Measurements from ENCODE around the gene GRIA4. TPM values are rescaled to one million over a fixed set of nuclear protein-coding genes. Genes with fewer than 3 reads are reported as not detected.

GRIA4 gene
- total and polyA plus RNA-seq, 7 donors = 0.23 to 6.6 (median 1.9) TPM

GRCh38 chr11:105854269-105854668, 244.4 kb downstream of the GRIA4 start:
- Histone ChIP-seq H3K27me3 (no peaks in the 10 kb centered on the region), H3K36me3 (no peaks in the 10 kb centered on the region), H3K9me3 (no peaks in the 10 kb centered on the region), H3K4me3 (no peak overlapping the region), H3K27ac (no peak overlapping the region), H3K4me1 (no peaks in the 10 kb centered on the region)
- WGBS, 2 donors = 85 to 91% methylated on average over 4 of the region's 4 CpGs
- TF ChIP-seq POLR2A (IDR thresholded peaks at IDR 0.05) (no peak), POLR2AphosphoS5 (IDR thresholded peaks at IDR 0.05) (no peak), EP300 (IDR thresholded peaks at IDR 0.05) (no peak)
- TF ChIP-seq, protein P1, sequence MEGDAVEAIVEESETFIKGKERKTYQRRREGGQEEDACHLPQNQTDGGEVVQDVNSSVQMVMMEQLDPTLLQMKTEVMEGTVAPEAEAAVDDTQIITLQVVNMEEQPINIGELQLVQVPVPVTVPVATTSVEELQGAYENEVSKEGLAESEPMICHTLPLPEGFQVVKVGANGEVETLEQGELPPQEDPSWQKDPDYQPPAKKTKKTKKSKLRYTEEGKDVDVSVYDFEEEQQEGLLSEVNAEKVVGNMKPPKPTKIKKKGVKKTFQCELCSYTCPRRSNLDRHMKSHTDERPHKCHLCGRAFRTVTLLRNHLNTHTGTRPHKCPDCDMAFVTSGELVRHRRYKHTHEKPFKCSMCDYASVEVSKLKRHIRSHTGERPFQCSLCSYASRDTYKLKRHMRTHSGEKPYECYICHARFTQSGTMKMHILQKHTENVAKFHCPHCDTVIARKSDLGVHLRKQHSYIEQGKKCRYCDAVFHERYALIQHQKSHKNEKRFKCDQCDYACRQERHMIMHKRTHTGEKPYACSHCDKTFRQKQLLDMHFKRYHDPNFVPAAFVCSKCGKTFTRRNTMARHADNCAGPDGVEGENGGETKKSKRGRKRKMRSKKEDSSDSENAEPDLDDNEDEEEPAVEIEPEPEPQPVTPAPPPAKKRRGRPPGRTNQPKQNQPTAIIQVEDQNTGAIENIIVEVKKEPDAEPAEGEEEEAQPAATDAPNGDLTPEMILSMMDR (IDR thresholded peaks at IDR 0.05) = no peak
- intact Hi-C loops (cut with DNase I) = no loop called here
- no peak for DNase-seq

GRCh38 chr11:105856954-105857353, 247.1 kb downstream of the GRIA4 start:
- WGBS, 2 donors = 20 to 65% methylated on average over 3 of the region's 3 CpGs
- H3K4me1 ChIP-seq = no peaks in the 10 kb centered on the region
- no peaks in the 10 kb centered on the region for H3K36me3 ChIP-seq
- no peak for DNase-seq
- H3K4me3 ChIP-seq = no peak overlapping the region
- TF ChIP-seq POLR2A (IDR thresholded peaks at IDR 0.05) (no peak), POLR2AphosphoS5 (IDR thresholded peaks at IDR 0.05) (no peak), EP300 (IDR thresholded peaks at IDR 0.05) (no peak)
- TF ChIP-seq, protein P1 (IDR thresholded peaks at IDR 0.05) = no peak
- no peak overlapping the region for H3K27ac ChIP-seq
- no peaks in the 10 kb centered on the region for H3K27me3 ChIP-seq
- intact Hi-C loops (cut with DNase I) = no loop called here
- no peaks in the 10 kb centered on the region for H3K9me3 ChIP-seq

DNA sequence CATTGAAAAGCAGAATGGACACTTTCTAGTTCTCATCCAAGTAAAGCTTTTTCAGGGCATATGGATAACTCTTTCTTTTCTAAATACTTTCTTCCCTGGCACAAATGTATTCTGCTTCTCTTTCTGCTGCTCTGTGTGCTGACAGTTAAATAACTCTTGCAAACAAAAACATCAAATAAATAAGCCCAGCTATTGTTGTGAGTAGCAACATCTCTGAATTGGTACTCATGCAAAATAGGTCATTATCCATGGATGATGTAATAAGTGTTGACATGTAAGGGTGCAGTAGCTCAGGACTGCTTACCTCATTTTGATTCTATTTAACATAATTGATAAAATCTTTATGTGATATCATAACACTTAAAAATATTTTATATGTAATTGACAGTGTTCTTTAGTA, 247.9 kb downstream of the GRIA4 start:
- H3K4me3 ChIP-seq = no peak overlapping the region

GRCh38 chr11:105858841-105859240, 249.0 kb downstream of the GRIA4 start:
- no peak for TF ChIP-seq POLR2AphosphoS5 (IDR thresholded peaks at IDR 0.05)
- TF ChIP-seq, protein P1 (IDR thresholded peaks at IDR 0.05) = no peak
- no peak for TF ChIP-seq EP300 (IDR thresholded peaks at IDR 0.05)
- TF ChIP-seq POLR2A (IDR thresholded peaks at IDR 0.05) = no peak
- DNase-seq = no peak
- intact Hi-C loops (cut with DNase I) = no loop called here

More for the DNA sequence above, 247.9 kb downstream of the GRIA4 start:
- Histone ChIP-seq H3K36me3 (no peaks in the 10 kb centered on the region), H3K27ac (no peak overlapping the region), H3K27me3 (no peaks in the 10 kb centered on the region), H3K4me1 (no peaks in the 10 kb centered on the region), H3K9me3 (no peaks in the 10 kb centered on the region)
- DNase-seq = no peak
- intact Hi-C loops (cut with DNase I) = no loop called here
- TF ChIP-seq, protein P1 (IDR thresholded peaks at IDR 0.05) = no peak
- TF ChIP-seq POLR2A (IDR thresholded peaks at IDR 0.05) = no peak
- no peak for TF ChIP-seq EP300 (IDR thresholded peaks at IDR 0.05)
- TF ChIP-seq POLR2AphosphoS5 (IDR thresholded peaks at IDR 0.05) = no peak

GRCh38 chr11:105860105-105860504, 250.2 kb downstream of the GRIA4 start:
- no peaks in the 10 kb centered on the region for H3K9me3 ChIP-seq
- DNase-seq = no peak
- H3K27ac ChIP-seq = no peak overlapping the region
- intact Hi-C loops (cut with DNase I) = no loop called here
- H3K36me3 ChIP-seq = no peaks in the 10 kb centered on the region
- H3K4me3 ChIP-seq = no peak overlapping the region
- TF ChIP-seq EP300 (IDR thresholded peaks at IDR 0.05) (no peak), POLR2A (IDR thresholded peaks at IDR 0.05) (no peak), POLR2AphosphoS5 (IDR thresholded peaks at IDR 0.05) (no peak)
- TF ChIP-seq, protein P1 (IDR thresholded peaks at IDR 0.05) = no peak
- H3K4me1 ChIP-seq = no peaks in the 10 kb centered on the region
- H3K27me3 ChIP-seq = no peaks in the 10 kb centered on the region
- WGBS, 2 donors = 83 to 92% methylated on average over 3 of the region's 3 CpGs

More at GRCh38 chr11:105858841-105859240, 249.0 kb downstream of the GRIA4 start:
- Histone ChIP-seq H3K4me3 (no peak overlapping the region), H3K27me3 (no peaks in the 10 kb centered on the region), H3K4me1 (no peaks in the 10 kb centered on the region), H3K36me3 (no peaks in the 10 kb centered on the region), H3K27ac (no peak overlapping the region), H3K9me3 (no peaks in the 10 kb centered on the region)

Data from sigmoid colon (tissue), 7 donors.